Retinal pigment epithelial cell (primary cell): ENCODE data around the gene ZNF503.

Experiments
- DNase-seq: peaks from one replicate; pipeline ENCODE4 v3.0.0-alpha.2; 2010; ENCODE audit warnings: low read depth
- H3K4me3 ChIP-seq: 2 replicates; pipeline ENCODE4 v1.5.1; 2011; ENCODE audit warnings: mild to moderate bottlenecking, low read length, control low read depth, moderate library complexity
- CTCF ChIP-seq: conservative IDR thresholded peaks from 2 replicates; pipeline ENCODE4 v1.5.1; 2011; ENCODE audit warnings: low read depth, low read length, control low read depth, inconsistent platforms

Gene ZNF503

GRCh38 chr10:75400771-75401568 lies 594 bp downstream of the ZNF503 start:
- no peak for DNase-seq
- H3K4me3 ChIP-seq = peak overlapping the region; percentile 98
- no peak for TF ChIP-seq CTCF

- H3K4me3 ChIP-seq = peak overlapping the region; percentile 98
- TF ChIP-seq CTCF = no peak
- DNase-seq = no peak
Observed at GRCh38 chr10:75400163-75400770, 1.3 kb downstream of the ZNF503 start.

DNA sequence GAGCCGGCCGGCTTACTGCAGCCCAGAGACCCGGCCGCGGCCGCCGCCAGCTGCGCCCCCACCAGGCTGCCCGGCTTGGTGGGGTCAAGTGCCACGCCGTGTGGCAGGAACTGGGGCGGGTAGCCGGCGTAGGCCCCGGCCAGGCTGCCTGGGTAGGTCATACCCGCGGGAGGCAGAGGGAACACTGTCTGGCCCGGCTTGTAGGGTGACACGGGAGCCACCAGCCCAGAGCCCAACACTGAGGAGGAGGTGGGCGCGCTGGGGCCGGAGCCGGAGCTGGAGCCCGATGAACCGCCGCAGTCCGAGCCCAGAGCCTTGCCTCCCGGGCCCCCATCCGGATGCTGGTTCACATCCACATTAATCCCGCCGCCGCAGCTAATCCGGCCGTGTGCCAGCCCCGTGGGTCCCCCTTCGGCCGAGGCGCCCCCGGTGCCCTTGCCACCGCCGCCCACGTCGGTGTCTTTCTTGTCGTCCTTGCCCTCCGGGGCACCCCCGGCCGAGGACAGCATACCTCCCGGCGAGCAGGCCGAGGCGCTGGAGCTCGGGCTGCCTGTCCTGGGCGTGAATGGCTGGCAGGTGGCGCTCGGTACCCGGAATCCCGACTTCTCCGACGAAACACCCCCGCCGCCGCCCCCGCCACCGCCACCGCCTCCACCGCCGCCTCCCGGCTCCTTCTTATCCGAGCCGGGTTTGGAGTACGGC lies 2.0 kb downstream of the ZNF503 start:
- DNase-seq = no peak

GRCh38 chr10:75398692-75399460 lies 2.7 kb downstream of the ZNF503 start:
- H3K4me3 ChIP-seq = peak overlapping the region; percentile 98
- no peak for DNase-seq
- TF ChIP-seq CTCF = no peak

More for the DNA sequence above, 2.0 kb downstream of the ZNF503 start:
- TF ChIP-seq CTCF = peak; percentile 52
- H3K4me3 ChIP-seq = peak overlapping the region; percentile 98

- TF ChIP-seq CTCF = no peak
- peak overlapping the region; percentile 98 for H3K4me3 ChIP-seq
- no peak for DNase-seq
Observed at GRCh38 chr10:75398200-75398691, 3.3 kb downstream of the ZNF503 start.

DNA sequence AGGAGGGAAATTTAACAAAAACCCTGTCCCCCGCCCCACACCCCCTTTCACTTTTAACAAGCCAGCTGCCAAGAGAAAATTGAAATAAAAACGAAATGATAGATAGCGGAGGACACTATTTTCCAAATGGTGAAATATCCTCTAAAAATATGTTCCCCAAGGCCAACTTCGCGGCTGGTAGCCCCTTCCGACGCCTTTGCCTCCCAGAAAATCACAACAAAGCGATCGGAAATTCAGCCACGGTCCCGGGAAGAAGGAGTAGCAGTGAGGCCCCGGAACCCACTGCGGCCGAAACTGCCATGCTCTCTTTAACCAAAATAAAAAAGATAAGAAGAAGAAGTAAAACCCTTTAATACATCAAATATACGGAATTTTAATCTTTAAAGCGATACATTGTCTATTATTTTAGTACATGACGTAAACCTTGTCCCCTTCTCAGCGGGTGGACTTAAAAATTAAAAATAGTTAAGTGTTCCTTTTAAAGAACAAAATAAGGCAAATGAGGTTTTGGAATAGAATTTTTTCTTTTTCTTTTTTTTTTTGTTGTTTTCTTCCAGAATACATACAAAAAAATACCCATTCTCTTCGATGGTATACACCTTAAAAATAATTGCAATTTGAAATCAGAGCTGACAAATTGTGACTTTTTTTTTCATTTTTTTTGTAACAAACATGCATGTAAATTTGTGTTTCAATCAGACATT lies 3.9 kb downstream of the ZNF503 start:
- TF ChIP-seq CTCF = no peak
- DNase-seq = no peak
- H3K4me3 ChIP-seq = peak overlapping the region; percentile 98
